H1 (cell line): ENCODE measurements around the gene SORBS1. TPM values are rescaled to one million over a fixed set of nuclear protein-coding genes. Genes with fewer than 3 reads are reported as not detected.

Source experiments
- ATF3 ChIP-seq: IDR thresholded peaks from 2 replicates; pipeline ENCODE4 v1.6.1; 2011; ENCODE audit warnings: low read depth, mild to moderate bottlenecking, low read length; ENCODE audit not compliant: insufficient read depth
- CREB1 ChIP-seq: IDR thresholded peaks from 2 replicates; pipeline ENCODE4 v1.6.1; 2012; ENCODE audit warnings: inconsistent platforms
- GTF2F1 ChIP-seq: IDR thresholded peaks from 2 replicates; pipeline ENCODE4 v1.6.1; 2012; ENCODE audit warnings: low read depth, low read length, improper control_type of control experiment, borderline replicate concordance
- KDM4A ChIP-seq: IDR thresholded peaks from one replicate; pipeline ENCODE4 v1.7.1; 2012; ENCODE audit warnings: low read depth, mild to moderate bottlenecking, moderate library complexity, low read length, inconsistent platforms; ENCODE audit not compliant: severe bottlenecking
- POLR2AphosphoS5 ChIP-seq: IDR thresholded peaks from 2 replicates; pipeline ENCODE4 v1.6.1; 2011; ENCODE audit warnings: low read depth, low read length
- POU5F1 ChIP-seq: IDR thresholded peaks from 2 replicates; pipeline ENCODE4 v1.6.1; 2011; ENCODE audit warnings: low read depth, mild to moderate bottlenecking, low read length, moderate library complexity
- SIRT6 ChIP-seq: IDR thresholded peaks from one replicate; pipeline ENCODE4 v1.7.1; 2012; ENCODE audit warnings: low read length, inconsistent platforms
- polyA plus RNA-seq, 7 experiments: library from polyadenylated mRNA; depleted of rRNA in 3 of 7; stranded (reverse) in 5 of 7; unstranded in 2 of 7; fragments of >200 nt in 5 of 7; fragments of 200-250 nt in 2 of 7; gene quantifications; 1 replicate in 5 of 7; 2 replicates in 1 of 7; 4 replicates in 1 of 7; pipeline versions ENCODE4 v1.2.1 to v1.2.3, GENCODE V29; 2011 to 2013; ENCODE audit warnings: missing spikeins in 2 of 7, mixed read lengths in 2 of 7
- total RNA-seq: library from RNA; stranded (reverse); fragmentation: NEBNext Ultra II Directional; extraction: Animal tissue kit (Norgen Biotek cat#: 25700); gene quantifications from 2 replicates; pipeline ENCODE4 v1.2.1, GENCODE V29; 2021
- TF ChIP-seq, protein P1 (sequence below), 3 experiments: IDR thresholded peaks; 1 replicate in 2 of 3; 2 replicates in 1 of 3; pipeline versions ENCODE4 v1.5.1 to v1.6.1; 2011; ENCODE audit warnings: low read length in 3 of 3, mild to moderate bottlenecking in 3 of 3, inconsistent platforms in 2 of 3, low read depth in 1 of 3, moderate library complexity in 1 of 3; ENCODE audit not compliant: insufficient read depth in 1 of 3; ENCODE audit errors: control extremely low read depth in 1 of 3

The SORBS1 gene
- total and polyA plus RNA-seq, 2 of the 8 experiments (the other 6 are each of a cell fraction or from before 2014, with no cell fraction given), result 16.0 to 35.0 TPM

DNA sequence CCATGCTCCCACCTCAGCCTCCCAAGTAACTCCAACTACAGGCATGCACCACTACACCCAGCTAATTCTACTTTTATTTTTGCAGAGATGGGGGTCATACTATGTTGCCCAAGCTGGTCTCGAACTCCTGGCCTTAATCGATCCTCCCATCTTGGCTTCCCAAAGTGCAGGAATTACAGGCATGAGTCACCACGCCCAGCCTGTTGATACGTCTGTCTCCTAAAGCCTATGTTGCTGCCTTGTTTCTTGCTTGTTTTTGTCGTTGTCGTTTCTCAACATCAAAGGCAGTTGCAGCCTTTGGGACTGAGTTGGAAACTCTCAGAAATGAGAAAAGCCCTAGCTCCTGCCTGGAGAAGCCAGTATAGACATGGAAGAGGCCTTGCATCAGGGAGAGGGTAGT lies 49.9 kb downstream of the SORBS1 start (continued):
- TF ChIP-seq, protein P1, sequence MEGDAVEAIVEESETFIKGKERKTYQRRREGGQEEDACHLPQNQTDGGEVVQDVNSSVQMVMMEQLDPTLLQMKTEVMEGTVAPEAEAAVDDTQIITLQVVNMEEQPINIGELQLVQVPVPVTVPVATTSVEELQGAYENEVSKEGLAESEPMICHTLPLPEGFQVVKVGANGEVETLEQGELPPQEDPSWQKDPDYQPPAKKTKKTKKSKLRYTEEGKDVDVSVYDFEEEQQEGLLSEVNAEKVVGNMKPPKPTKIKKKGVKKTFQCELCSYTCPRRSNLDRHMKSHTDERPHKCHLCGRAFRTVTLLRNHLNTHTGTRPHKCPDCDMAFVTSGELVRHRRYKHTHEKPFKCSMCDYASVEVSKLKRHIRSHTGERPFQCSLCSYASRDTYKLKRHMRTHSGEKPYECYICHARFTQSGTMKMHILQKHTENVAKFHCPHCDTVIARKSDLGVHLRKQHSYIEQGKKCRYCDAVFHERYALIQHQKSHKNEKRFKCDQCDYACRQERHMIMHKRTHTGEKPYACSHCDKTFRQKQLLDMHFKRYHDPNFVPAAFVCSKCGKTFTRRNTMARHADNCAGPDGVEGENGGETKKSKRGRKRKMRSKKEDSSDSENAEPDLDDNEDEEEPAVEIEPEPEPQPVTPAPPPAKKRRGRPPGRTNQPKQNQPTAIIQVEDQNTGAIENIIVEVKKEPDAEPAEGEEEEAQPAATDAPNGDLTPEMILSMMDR (IDR thresholded peaks at IDR 0.05; ENCODE audit: control extremely low read depth in 1 of 3, insufficient read depth in 1 of 3, low read depth in 1 of 3, low read length in 3 of 3), result no peak
- TF ChIP-seq SIRT6 (no peak), GTF2F1 (no peak), POU5F1 (no peak), CREB1 (no peak), POLR2AphosphoS5 (no peak), KDM4A (no peak), ATF3 (no peak)
